Activated CD8-positive, alpha-beta memory T cell treated with anti-CD3 and anti-CD28 coated beads, Interleukin-2, amount 50 U/mL, for 1 hour (primary cell): ENCODE results near the gene CHPF2.

Source experiments
- DNase-seq: peaks from one replicate; pipeline ENCODE4 v3.0.0-alpha.2; 2020; ENCODE audit errors: extremely low read depth

CHPF2 gene

GRCh38 chr7:151286148-151286547 is 53.9 kb downstream of the CHPF2 start:
- DNase-seq, result no peak
